Naive thymus-derived CD4-positive, alpha-beta T cell (primary cell): ENCODE data around the gene LOXHD1. TPM values are rescaled to one million over a fixed set of nuclear protein-coding genes. Genes with fewer than 3 reads are reported as not detected.

ENCODE experiments used
- ATAC-seq: fragments of 150-1000 bp; cut with Tn5 transposase; 2 replicates; pipeline ENCODE4 v1.10.0; 2021; ENCODE audit warnings: mild to moderate bottlenecking, moderate library complexity
- CTCF ChIA-PET: fragments of 350-600 bp; sonication (Branson Sonifier 250); formaldehyde crosslinking; loops from one replicate; lab custom pipeline; 2021; ENCODE audit warnings: antibody characterized with exemption; lab: Charles Lee
- POLR2A ChIA-PET: fragments of 350-600 bp; sonication (Branson Sonifier 250); formaldehyde crosslinking; loops from one replicate; lab custom pipeline; 2021; ENCODE audit warnings: antibody characterized with exemption, inconsistent platforms; lab: Charles Lee
- DNase-seq, 9 donors: peaks; one replicate each; pipeline versions ENCODE4 v3.0.0 to v3.0.0-alpha.2; 2020 to 2022; ENCODE audit warnings: mixed read lengths in 1 of 9
- H3K27ac ChIP-seq: one replicate; pipeline ENCODE4 v1.7.0; 2013; ENCODE audit warnings: mild to moderate bottlenecking, low read depth, low read length, moderate library complexity
- H3K27me3 ChIP-seq, 2 donors: one replicate each; pipeline ENCODE4 v1.7.0; 2013; ENCODE audit warnings: low read length in 2 of 2, mild to moderate bottlenecking in 2 of 2, moderate library complexity in 2 of 2; ENCODE audit not compliant: control insufficient read depth in 2 of 2, insufficient read depth in 2 of 2
- H3K36me3 ChIP-seq, 3 experiments: 1 replicate in 2 of 3; 2 replicates in 1 of 3; pipeline ENCODE4 v1.7.0; 2013; ENCODE audit warnings: low read length in 3 of 3, mild to moderate bottlenecking in 3 of 3, moderate library complexity in 1 of 3; ENCODE audit not compliant: insufficient read depth in 3 of 3, control insufficient read depth in 2 of 3
- H3K4me1 ChIP-seq, 2 donors: one replicate each; pipeline ENCODE4 v1.7.0; 2013; ENCODE audit warnings: low read length in 2 of 2, mild to moderate bottlenecking in 2 of 2, moderate library complexity in 1 of 2; ENCODE audit not compliant: control insufficient read depth in 2 of 2, insufficient read depth in 2 of 2
- H3K4me3 ChIP-seq: 2 replicates; pipeline ENCODE4 v1.7.0; 2013; ENCODE audit warnings: mild to moderate bottlenecking, low read length
- H3K9me3 ChIP-seq, 3 experiments: 1 replicate in 2 of 3; 2 replicates in 1 of 3; pipeline ENCODE4 v1.7.0; 2013; ENCODE audit warnings: low read length in 3 of 3; ENCODE audit not compliant: control insufficient read depth in 2 of 3
- H3K27ac Mint-ChIP-seq, 9 donors: one replicate each; pipeline ENCODE4 v1.8.0; 2020 to 2022; ENCODE audit warnings: mixed read lengths in 9 of 9, mild to moderate bottlenecking in 8 of 9, moderate library complexity in 5 of 9, inconsistent platforms in 2 of 9
- H3K27me3 Mint-ChIP-seq, 5 donors: one replicate each; pipeline ENCODE4 v1.8.0; 2021 to 2022; ENCODE audit warnings: mixed read lengths in 5 of 5, mild to moderate bottlenecking in 1 of 5
- H3K36me3 Mint-ChIP-seq, 5 donors: one replicate each; pipeline ENCODE4 v1.8.0; 2020 to 2022; ENCODE audit warnings: mixed read lengths in 5 of 5, mild to moderate bottlenecking in 3 of 5, inconsistent platforms in 1 of 5
- H3K4me1 Mint-ChIP-seq, 7 donors: one replicate each; pipeline ENCODE4 v1.8.0; 2020 to 2022; ENCODE audit warnings: mixed read lengths in 7 of 7, mild to moderate bottlenecking in 3 of 7, inconsistent platforms in 1 of 7
- H3K4me3 Mint-ChIP-seq, 10 donors: one replicate each; pipeline ENCODE4 v1.8.0; 2020 to 2022; ENCODE audit warnings: mild to moderate bottlenecking in 10 of 10, mixed read lengths in 10 of 10, moderate library complexity in 6 of 10, inconsistent platforms in 2 of 10
- H3K9me3 Mint-ChIP-seq, 11 donors: one replicate each; pipeline ENCODE4 v1.8.0; 2020 to 2022; ENCODE audit warnings: mixed read lengths in 11 of 11, mild to moderate bottlenecking in 4 of 11, inconsistent platforms in 1 of 11, moderate library complexity in 1 of 11
- intact Hi-C, 2 donors: fragments of 100-400 bp; cut with micrococcal nuclease; formaldehyde crosslinking; loops; one replicate each; pipeline ENCODE4 v1.15.1; 2023
- polyA plus RNA-seq, 2 donors: library from polyadenylated mRNA; unstranded; fragments of 300-500 nt; fragmentation: Illumina TruSeq; gene quantifications; one replicate each; pipeline ENCODE4 v1.2.3, GENCODE V29; 2021
- total RNA-seq, 6 experiments: library from RNA in 5 of 6; stranded (reverse) in 5 of 6; gene quantifications; 1 replicate in 5 of 6; 2 replicates in 1 of 6; pipeline ENCODE4 v1.2.3 and lab custom pipeline; 2021 to 2026

LOXHD1 gene
- total and polyA plus RNA-seq, 7 experiments from 2014 or later: 0.08 to 1.2 (median 0.23) TPM; not detected in 3

DNA sequence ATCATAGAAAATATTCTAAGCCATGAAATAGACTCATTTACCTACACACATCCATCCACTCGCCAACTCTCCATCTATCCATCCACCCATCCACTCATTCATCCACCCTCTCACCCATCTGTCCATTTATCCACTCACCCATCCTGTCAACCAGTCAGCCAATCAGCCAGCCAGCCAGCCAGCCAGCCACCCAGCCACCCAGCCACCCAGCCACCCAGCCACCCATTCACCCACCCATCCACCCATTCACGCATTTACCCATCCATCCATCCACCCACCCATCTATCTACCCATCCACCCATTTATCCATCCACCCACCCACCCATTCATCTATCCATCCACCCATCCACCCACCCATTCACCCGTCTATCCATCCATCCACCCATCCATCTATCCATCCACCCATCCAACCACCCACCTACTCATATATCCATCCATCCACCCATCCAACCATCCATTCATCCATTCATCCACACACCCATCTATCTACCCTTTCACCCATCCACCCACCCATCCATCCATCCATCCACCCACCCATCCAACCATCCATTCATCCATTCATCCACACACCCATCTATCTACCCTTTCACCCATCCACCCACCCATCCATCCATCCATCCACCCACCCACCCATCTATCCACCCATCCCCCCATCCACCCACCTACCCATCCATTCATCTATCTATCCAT lies 185.1 kb downstream of the LOXHD1 start:
- Histone ChIP-seq H3K27me3 (no peaks in the 10 kb centered on the region), H3K9me3 (no peaks in the 10 kb centered on the region), H3K27ac (no peak overlapping the region), H3K36me3 (no peaks in the 10 kb centered on the region), H3K4me1 (no peaks in the 10 kb centered on the region), H3K4me3 (no peak overlapping the region)
- ChIA-PET CTCF (no interaction called here), POLR2A (no interaction called here)
- H3K27ac Mint-ChIP-seq: no peak overlapping the region
- intact Hi-C loops: no loop called here
- peaks cover 0 to 12% (median 6%) of the 10 kb centered on the region in 7 donors for H3K4me1 Mint-ChIP-seq
- peaks cover 0 to 20% (median 6%) of the 10 kb centered on the region in 5 donors for H3K27me3 Mint-ChIP-seq
- H3K9me3 Mint-ChIP-seq: no peaks in the 10 kb centered on the region
- no peak for DNase-seq
- ATAC-seq: no peak
- no peak overlapping the region for H3K4me3 Mint-ChIP-seq
- no peaks in the 10 kb centered on the region for H3K36me3 Mint-ChIP-seq

DNA sequence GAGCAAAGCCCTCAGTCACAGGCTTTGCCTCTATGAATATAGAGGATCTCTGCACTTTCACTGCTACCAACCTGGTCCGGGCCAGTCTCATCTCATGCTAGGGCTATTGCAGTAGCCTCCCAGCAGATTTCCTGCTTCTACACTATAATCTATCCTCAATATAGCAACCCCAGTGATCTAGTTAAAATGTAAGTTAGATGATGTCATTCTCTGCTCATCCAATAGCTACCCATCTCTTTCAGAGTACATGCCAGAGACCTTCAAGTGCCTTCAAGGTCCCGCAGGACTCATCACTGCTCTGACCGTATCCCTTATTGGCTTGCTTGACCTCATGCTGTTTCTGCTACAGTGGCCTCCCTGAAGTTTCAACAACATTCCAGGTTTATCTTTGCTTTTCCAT lies 186.3 kb downstream of the LOXHD1 start:
- intact Hi-C loops: no loop called here
- CTCF ChIA-PET: no interaction called here

DNA sequence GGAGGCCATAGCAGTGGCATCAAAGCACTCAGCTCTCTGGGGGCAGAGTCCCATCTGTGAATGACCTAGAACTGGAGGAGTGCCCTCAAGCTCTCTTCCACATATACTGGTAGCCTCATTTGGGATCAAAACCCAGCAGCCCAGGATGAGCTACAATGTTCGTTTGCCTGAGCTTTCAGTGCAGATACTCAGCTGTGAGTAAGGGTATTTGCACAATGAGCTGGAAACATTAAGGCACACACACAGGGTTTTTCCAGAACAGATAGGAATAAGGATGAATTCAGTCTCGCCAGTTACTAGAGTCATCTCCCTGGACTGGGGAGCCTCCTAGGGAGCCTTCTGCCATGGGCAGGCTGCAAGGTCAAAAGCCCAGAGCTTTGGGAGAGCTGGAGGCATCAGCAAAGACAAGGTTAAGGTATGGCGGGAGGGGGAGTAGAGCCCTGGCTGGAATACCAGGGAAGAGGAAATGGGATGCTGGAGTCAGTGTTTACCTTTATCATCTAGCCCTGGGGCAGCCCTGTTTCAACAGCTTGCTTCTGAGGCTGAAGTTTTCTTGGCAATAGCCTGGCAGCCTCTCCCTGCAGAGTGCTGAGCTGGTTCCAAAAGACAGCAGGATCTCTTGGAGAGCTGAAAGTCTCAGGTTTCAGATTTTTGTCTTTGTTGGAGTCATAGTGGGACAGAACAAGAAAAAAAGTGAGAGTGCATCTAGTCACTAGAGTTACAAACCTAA lies 187.7 kb downstream of the LOXHD1 start:
- intact Hi-C loops: no loop called here
- no peak for ATAC-seq
- POLR2A ChIA-PET: no interaction called here

More for the DNA sequence above, 186.3 kb downstream of the LOXHD1 start:
- Mint-ChIP-seq H3K4me1 (peaks cover 0 to 12% (median 6%) of the 10 kb centered on the region in 7 donors), H3K27me3 (peaks cover 0 to 20% (median 6%) of the 10 kb centered on the region in 5 donors), H3K27ac (no peak overlapping the region), H3K9me3 (no peaks in the 10 kb centered on the region), H3K36me3 (no peaks in the 10 kb centered on the region), H3K4me3 (no peak overlapping the region)
- no peaks in the 10 kb centered on the region for H3K4me1 ChIP-seq
- no peaks in the 10 kb centered on the region for H3K9me3 ChIP-seq
- no peak overlapping the region for H3K27ac ChIP-seq
- no peak for DNase-seq
- H3K27me3 ChIP-seq: no peaks in the 10 kb centered on the region
- POLR2A ChIA-PET: no interaction called here
- no peak for ATAC-seq
- no peak overlapping the region for H3K4me3 ChIP-seq
- H3K36me3 ChIP-seq: no peaks in the 10 kb centered on the region

DNA sequence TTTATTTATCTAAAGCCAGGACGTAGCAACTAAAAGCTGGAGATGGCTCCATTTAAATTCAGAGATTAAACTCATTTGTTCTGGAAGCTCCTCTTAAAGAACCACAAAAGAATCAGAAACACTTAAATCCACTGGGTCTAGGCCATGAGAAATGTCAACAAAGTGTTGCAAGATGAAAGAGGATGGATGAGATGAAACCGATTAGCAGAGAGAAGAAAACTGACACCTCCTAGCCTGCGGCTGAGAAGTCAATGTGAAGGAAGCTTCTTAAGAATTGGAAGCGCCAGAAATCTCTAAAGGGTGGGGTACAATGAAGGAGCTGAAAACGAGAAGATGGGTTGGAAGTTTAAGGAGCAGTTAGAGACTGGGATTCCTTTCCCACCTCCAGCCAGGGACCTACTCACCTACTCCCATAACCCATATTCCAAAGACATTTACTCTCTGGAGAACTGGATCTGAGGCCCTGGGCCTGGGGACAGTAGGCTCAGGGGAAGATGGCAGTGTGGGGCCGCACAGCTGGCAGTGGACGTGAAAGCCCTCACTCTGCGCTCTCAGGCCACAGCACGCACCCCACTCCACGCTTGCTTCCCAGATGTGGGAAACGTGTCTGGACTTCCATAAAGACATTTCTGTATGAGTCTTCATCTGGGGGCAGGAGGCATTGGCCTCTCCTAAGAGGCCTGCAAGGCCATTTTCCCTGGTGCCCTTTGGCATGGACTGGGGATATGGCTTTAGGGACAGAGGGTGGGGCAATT lies 188.4 kb downstream of the LOXHD1 start:
- no peaks in the 10 kb centered on the region for H3K36me3 Mint-ChIP-seq
- Histone ChIP-seq H3K27ac (no peak overlapping the region), H3K27me3 (no peaks in the 10 kb centered on the region), H3K4me1 (no peaks in the 10 kb centered on the region), H3K9me3 (no peaks in the 10 kb centered on the region), H3K4me3 (no peak overlapping the region), H3K36me3 (no peaks in the 10 kb centered on the region)
- H3K27me3 Mint-ChIP-seq: peaks cover 0 to 30% (median 11%) of the 10 kb centered on the region in 5 donors
- H3K4me1 Mint-ChIP-seq: peaks cover 0 to 4% (median 0%) of the 10 kb centered on the region in 7 donors
- intact Hi-C loops: no loop called here
- ATAC-seq: no peak
- no peak for DNase-seq
- no peak overlapping the region for H3K27ac Mint-ChIP-seq
- ChIA-PET POLR2A (no interaction called here), CTCF (no interaction called here)
- no peak overlapping the region for H3K4me3 Mint-ChIP-seq
- H3K9me3 Mint-ChIP-seq: no peaks in the 10 kb centered on the region

More for the DNA sequence above, 187.7 kb downstream of the LOXHD1 start:
- no peak overlapping the region for H3K4me3 ChIP-seq
- no peak overlapping the region for H3K27ac Mint-ChIP-seq
- H3K4me3 Mint-ChIP-seq: no peak overlapping the region
- H3K27ac ChIP-seq: no peak overlapping the region
- no peaks in the 10 kb centered on the region for H3K9me3 ChIP-seq
- H3K27me3 ChIP-seq: no peaks in the 10 kb centered on the region
- DNase-seq: no peak
- CTCF ChIA-PET: no interaction called here
- no peaks in the 10 kb centered on the region for H3K36me3 Mint-ChIP-seq
- no peaks in the 10 kb centered on the region for H3K4me1 ChIP-seq
- no peaks in the 10 kb centered on the region for H3K36me3 ChIP-seq
- peaks cover 0 to 27% (median 11%) of the 10 kb centered on the region in 5 donors for H3K27me3 Mint-ChIP-seq
- peaks cover 0 to 4% (median 0%) of the 10 kb centered on the region in 7 donors for H3K4me1 Mint-ChIP-seq
- no peaks in the 10 kb centered on the region for H3K9me3 Mint-ChIP-seq

DNA sequence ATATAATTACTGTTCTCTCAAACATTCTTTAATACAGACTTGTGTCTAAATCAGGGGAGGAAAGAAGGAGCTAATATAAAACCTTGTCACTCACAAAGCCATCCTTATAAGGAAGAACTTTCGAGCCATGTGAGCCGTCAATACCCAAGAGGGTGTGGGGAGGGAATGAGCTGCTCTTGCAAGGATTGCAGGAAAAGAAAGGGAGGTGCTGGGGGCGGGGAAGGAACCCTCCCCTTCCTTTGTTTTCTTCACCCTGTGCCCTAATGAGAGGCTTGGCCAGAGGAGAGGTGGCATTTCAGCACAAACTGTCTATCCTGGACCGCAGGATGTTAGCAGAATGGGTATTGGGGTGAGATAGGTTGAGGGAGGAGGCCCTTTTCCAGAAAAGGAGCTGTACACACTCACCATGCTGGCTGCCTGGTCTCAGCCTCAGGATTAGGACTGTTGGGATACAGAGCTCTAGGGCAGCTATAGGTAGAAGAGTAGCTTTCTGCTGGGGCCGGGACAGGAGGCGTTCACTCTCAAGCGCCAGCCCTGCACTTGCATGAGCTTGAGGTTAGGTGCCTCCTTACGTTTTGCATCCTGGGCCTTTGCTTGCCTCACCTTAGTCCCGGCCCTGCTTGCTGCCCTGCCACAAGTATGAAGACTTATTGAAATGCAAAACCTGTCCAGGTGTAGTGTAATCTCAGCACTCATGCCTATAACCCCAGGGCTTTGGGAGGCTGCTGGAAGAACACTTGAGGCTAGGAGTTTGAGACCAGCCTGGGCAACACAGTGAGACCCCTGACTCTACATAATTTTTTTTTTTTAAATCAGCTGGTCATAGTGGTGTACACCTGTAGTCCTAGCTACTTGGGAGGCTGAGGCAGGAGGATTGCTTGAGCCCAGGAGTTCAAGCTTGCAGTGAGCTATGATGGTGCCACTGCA lies 190.5 kb downstream of the LOXHD1 start:
- DNase-seq: no peak
- H3K4me3 Mint-ChIP-seq: no peak overlapping the region

More for the DNA sequence above, 190.5 kb downstream of the LOXHD1 start:
- Mint-ChIP-seq H3K4me1 (peaks cover 0 to 4% (median 0%) of the 10 kb centered on the region in 7 donors), H3K36me3 (no peaks in the 10 kb centered on the region), H3K27ac (no peak overlapping the region), H3K9me3 (no peaks in the 10 kb centered on the region), H3K27me3 (peaks cover 0 to 28% (median 11%) of the 10 kb centered on the region in 5 donors)
- H3K4me3 ChIP-seq: no peak overlapping the region
- H3K27ac ChIP-seq: no peak overlapping the region
- ChIA-PET POLR2A (interaction anchor here (0.6 kb wide), 1 partner anchor 431 kb away, joined by 3 read pairs; no protein-coding TSS in a partner anchor), CTCF (interaction anchor here (0.5 kb wide), 1 partner anchor 69 kb away, joined by 3 read pairs; no protein-coding TSS in a partner anchor)
- intact Hi-C loops: no loop called here
- no peak for ATAC-seq
- H3K36me3 ChIP-seq: no peaks in the 10 kb centered on the region
- H3K9me3 ChIP-seq: no peaks in the 10 kb centered on the region
- H3K4me1 ChIP-seq: no peaks in the 10 kb centered on the region
- no peaks in the 10 kb centered on the region for H3K27me3 ChIP-seq
